GM18909 (cell line): ENCODE measurements around the gene UBXN7.
"Not testable (repeated sequence)": the region's sequence is repeated elsewhere in the genome, so short reads cannot be mapped to it uniquely, and the experiment has no call there.

Source experiments
- ATAC-seq: cut with Tn5 transposase; IDR thresholded peaks from one replicate; pipeline ENCODE4 v1.9.1; 2021; ENCODE audit warnings: mild to moderate bottlenecking; ENCODE audit not compliant: unreplicated experiment, poor library complexity

The UBXN7 gene

GRCh38 chr3:196421668-196422067 lies 10.6 kb downstream of the UBXN7 start:
- ATAC-seq: not testable (repeated sequence)

GRCh38 chr3:196419386-196419785 lies 12.8 kb downstream of the UBXN7 start:
- no peak for ATAC-seq

GRCh38 chr3:196418601-196419000 lies 13.6 kb downstream of the UBXN7 start:
- ATAC-seq: no peak

- no peak for ATAC-seq
Observed at GRCh38 chr3:196414469-196414868, 17.8 kb downstream of the UBXN7 start.

GRCh38 chr3:196412704-196413103 lies 19.5 kb downstream of the UBXN7 start:
- ATAC-seq: peak; percentile 80

GRCh38 chr3:196409409-196409808 lies 22.8 kb downstream of the UBXN7 start:
- ATAC-seq: no peak

GRCh38 chr3:196408565-196409300 lies 23.5 kb downstream of the UBXN7 start:
- no peak for ATAC-seq

- ATAC-seq: no peak
Observed at GRCh38 chr3:196406811-196407470, 25.3 kb downstream of the UBXN7 start.

- ATAC-seq: no peak
Observed at GRCh38 chr3:196400331-196400730, 31.9 kb downstream of the UBXN7 start.

- ATAC-seq: no peak
Observed at GRCh38 chr3:196399485-196399945, 32.7 kb downstream of the UBXN7 start.

- ATAC-seq: no peak
Observed at GRCh38 chr3:196398782-196399181, 33.4 kb downstream of the UBXN7 start.

GRCh38 chr3:196397941-196398340 lies 34.3 kb downstream of the UBXN7 start:
- no peak for ATAC-seq

- ATAC-seq: no peak
Observed at GRCh38 chr3:196390116-196390515, 42.1 kb downstream of the UBXN7 start.

- ATAC-seq: no peak
Observed at GRCh38 chr3:196388956-196389355, 43.3 kb downstream of the UBXN7 start.

GRCh38 chr3:196387941-196388340 lies 44.3 kb downstream of the UBXN7 start:
- not testable (repeated sequence) for ATAC-seq

GRCh38 chr3:196386797-196387196 lies 45.4 kb downstream of the UBXN7 start:
- ATAC-seq: not testable (repeated sequence)

- ATAC-seq: not testable (repeated sequence)
Observed at GRCh38 chr3:196386034-196386433, 46.2 kb downstream of the UBXN7 start.

- ATAC-seq: not testable (repeated sequence)
Observed at GRCh38 chr3:196385446-196385845, 46.8 kb downstream of the UBXN7 start.

GRCh38 chr3:196378146-196378841 lies 53.9 kb downstream of the UBXN7 start:
- ATAC-seq: no peak

GRCh38 chr3:196377321-196377720 lies 54.9 kb downstream of the UBXN7 start:
- ATAC-seq: no peak

- no peak for ATAC-seq
Observed at GRCh38 chr3:196365736-196366135, 66.5 kb downstream of the UBXN7 start.
